ENCODE data around the gene THADA. TPM values are rescaled to one million over a fixed set of nuclear protein-coding genes. Genes with fewer than 3 reads are reported as not detected.

The THADA gene
- total RNA-seq, 1 donor from 2014 or later = 41.2 TPM

DNA sequence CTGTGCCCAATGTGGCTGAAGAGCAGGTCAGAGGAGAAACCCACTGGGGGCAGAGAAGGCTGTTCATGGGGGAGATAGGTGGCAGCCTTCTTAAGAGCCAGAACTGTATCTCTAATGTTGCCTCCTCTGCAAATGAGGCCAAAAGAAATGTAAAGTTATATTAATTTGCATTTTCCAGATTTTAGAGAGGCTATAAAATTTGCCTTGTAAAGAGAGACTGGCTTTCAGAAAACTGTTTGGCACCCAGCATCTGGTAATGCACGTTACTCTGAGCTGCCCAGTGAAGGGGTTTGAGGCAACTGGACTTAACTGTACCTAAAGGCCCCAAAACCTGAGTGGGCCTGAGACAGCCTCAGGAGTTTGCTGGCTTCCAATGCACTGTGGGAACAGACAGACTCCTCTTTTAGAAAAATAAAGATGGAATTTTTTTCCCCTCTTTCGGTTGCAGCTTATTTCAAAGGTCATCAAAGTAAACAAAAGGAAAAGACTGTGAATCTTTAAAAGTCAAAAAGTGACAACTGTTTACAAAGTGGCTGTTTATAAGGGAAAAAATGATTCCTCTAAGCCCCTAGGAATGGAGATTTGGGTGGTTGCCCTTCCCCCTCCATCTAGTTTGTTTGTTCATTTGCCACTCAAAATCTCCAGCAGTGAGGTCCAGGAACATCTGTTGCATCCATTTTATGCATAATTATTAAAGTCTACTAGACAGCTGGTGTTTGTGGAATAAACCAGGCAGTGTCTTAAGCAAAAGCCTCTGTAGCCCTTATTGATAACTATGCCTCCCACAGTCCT lies 237.2 kb downstream of the THADA start:
- ATAC-seq = no peak

DNA sequence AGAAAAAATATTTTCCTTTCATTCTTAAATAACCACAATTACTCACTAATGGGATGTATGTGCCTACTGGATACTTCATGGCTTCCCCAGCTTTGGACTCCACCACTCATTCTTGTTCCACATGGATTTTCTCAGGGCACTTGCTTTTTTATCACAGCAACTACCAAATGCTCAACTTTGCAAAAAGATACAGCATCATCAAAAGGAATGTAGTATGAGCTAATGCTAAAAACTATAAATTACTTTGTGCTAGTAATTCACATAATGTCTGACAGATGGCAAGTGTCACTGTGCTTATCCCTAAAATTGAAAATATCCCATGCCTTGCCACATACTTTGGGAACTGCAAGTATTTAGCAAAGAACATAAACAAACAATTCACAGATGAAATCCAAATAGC lies 239.1 kb downstream of the THADA start:
- DNase-seq (no peak), ATAC-seq (no peak)
- Histone ChIP-seq H3K4me3 (no peak overlapping the region), H3K9me3 (no peaks in the 10 kb centered on the region), H3K27me3 (ENCODE audit: low read depth) (no peaks in the 10 kb centered on the region), H3K4me1 (no peaks in the 10 kb centered on the region), H3K36me3 (no peaks in the 10 kb centered on the region), H3K27ac (no peak overlapping the region)
- TF ChIP-seq CTCF (IDR thresholded peaks at IDR 0.05) = no peak
- intact Hi-C loops (cut with DNase I) = no loop called here

More for the DNA sequence above, 237.2 kb downstream of the THADA start:
- Histone ChIP-seq H3K27ac (no peak overlapping the region), H3K9me3 (no peaks in the 10 kb centered on the region), H3K4me3 (no peak overlapping the region), H3K4me1 (no peaks in the 10 kb centered on the region), H3K27me3 (ENCODE audit: low read depth) (no peaks in the 10 kb centered on the region), H3K36me3 (no peaks in the 10 kb centered on the region)
- DNase-seq = no peak
- intact Hi-C loops (cut with DNase I) = no loop called here
- TF ChIP-seq CTCF (IDR thresholded peaks at IDR 0.05) = no peak

GRCh38 chr2:43355399-43355798 lies 240.4 kb downstream of the THADA start:
- ATAC-seq = no peak
- no peaks in the 10 kb centered on the region for H3K36me3 ChIP-seq
- H3K27me3 ChIP-seq (ENCODE audit: low read depth) = no peaks in the 10 kb centered on the region
- no peak overlapping the region for H3K27ac ChIP-seq
- no peaks in the 10 kb centered on the region for H3K9me3 ChIP-seq
- no peak overlapping the region for H3K4me3 ChIP-seq
- DNase-seq = no peak
- intact Hi-C loops (cut with DNase I) = no loop called here
- H3K4me1 ChIP-seq = no peaks in the 10 kb centered on the region
- no peak for TF ChIP-seq CTCF (IDR thresholded peaks at IDR 0.05)

- Histone ChIP-seq H3K4me1 (peaks cover 25% of the 10 kb centered on the region), H3K36me3 (no peaks in the 10 kb centered on the region), H3K27me3 (ENCODE audit: low read depth) (no peaks in the 10 kb centered on the region), H3K4me3 (no peak overlapping the region), H3K27ac (no peak overlapping the region), H3K9me3 (no peaks in the 10 kb centered on the region)
- no peak for ATAC-seq
- DNase-seq = no peak
- no peak for TF ChIP-seq CTCF (IDR thresholded peaks at IDR 0.05)
- intact Hi-C loops (cut with DNase I) = no loop called here
Measured at GRCh38 chr2:43349904-43350303, 245.9 kb downstream of the THADA start.

GRCh38 chr2:43348908-43349661 lies 246.8 kb downstream of the THADA start:
- Histone ChIP-seq H3K9me3 (no peaks in the 10 kb centered on the region), H3K4me3 (no peak overlapping the region), H3K4me1 (peaks cover 34% of the 10 kb centered on the region), H3K27ac (peak overlapping the region; percentile 42), H3K27me3 (ENCODE audit: low read depth) (no peaks in the 10 kb centered on the region), H3K36me3 (no peaks in the 10 kb centered on the region)
- TF ChIP-seq CTCF (IDR thresholded peaks at IDR 0.05) = no peak
- peak; percentile 29 to 45 for ATAC-seq
- DNase-seq = no peak
- intact Hi-C loops (cut with DNase I) = no loop called here
